ENCODE results near the gene SHB.
A peak's percentile ranks its signal among the peaks of the same experiment; 100 is the strongest.

SHB gene

DNA sequence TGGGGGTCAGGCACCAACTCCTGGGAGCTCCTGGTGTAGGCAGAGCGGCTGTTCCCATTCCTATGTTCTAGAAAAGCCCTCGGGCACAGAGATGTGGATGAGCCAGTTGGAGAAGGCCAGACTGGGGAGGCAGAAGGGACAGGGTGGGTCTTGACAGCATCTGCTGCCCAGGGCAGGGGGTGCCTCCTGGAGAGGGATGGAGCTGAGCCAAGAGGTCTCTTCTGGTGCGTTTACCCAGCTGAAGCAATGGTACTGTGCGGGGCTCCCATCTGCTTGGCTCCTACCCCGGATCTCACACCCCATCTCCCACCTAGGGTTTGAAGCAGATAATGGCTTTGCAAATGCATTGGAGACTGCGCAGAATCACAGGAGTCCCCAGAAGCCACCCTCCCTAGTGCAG is 41.3 kb downstream of the SHB start:
- DNase-seq (no peak), ATAC-seq (no peak)
- Mint-ChIP-seq H3K27me3 (no peaks in the 10 kb centered on the region), H3K9me3 (no peaks in the 10 kb centered on the region), H3K27ac (no peak overlapping the region), H3K4me3 (no peak overlapping the region), H3K4me1 (peaks cover 12% of the 10 kb centered on the region)

DNA sequence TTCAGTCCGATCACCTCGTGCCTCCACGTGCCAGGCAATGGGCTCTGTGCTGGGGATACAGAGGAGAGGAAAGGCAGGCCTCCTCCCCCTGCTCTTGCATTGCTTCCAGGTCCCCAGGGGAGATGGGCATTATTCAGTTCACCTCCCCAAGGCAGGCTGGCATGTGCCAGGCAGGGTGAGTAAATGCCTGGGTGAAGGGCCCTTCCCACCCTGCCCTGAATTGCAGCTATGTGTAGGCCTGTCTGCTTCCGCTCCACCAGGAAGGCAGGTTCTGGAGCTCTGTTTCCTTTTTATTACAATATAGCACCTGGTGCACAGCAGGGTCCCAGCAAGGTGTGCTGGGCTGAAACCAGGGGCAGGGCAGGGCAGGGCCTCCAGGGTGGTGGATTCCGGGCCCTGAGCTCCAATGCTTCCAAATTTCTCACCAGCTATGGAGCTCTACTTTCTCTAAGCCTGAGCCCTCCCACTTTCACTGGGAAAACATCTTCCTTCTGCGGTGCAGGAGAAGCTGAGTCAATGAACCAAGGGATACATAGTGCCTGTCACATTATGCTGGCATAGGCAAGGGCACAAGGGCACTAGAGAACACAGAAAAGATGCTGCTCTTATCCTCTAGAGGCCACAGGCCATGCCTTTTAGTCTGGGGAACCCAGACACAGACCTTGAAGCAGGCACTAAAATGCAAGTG is 42.0 kb downstream of the SHB start:
- Mint-ChIP-seq H3K4me1 (peaks cover 9% of the 10 kb centered on the region), H3K27ac (no peak overlapping the region), H3K27me3 (no peaks in the 10 kb centered on the region), H3K9me3 (no peaks in the 10 kb centered on the region), H3K4me3 (no peak overlapping the region)
- ATAC-seq (no peak), DNase-seq (no peak)

DNA sequence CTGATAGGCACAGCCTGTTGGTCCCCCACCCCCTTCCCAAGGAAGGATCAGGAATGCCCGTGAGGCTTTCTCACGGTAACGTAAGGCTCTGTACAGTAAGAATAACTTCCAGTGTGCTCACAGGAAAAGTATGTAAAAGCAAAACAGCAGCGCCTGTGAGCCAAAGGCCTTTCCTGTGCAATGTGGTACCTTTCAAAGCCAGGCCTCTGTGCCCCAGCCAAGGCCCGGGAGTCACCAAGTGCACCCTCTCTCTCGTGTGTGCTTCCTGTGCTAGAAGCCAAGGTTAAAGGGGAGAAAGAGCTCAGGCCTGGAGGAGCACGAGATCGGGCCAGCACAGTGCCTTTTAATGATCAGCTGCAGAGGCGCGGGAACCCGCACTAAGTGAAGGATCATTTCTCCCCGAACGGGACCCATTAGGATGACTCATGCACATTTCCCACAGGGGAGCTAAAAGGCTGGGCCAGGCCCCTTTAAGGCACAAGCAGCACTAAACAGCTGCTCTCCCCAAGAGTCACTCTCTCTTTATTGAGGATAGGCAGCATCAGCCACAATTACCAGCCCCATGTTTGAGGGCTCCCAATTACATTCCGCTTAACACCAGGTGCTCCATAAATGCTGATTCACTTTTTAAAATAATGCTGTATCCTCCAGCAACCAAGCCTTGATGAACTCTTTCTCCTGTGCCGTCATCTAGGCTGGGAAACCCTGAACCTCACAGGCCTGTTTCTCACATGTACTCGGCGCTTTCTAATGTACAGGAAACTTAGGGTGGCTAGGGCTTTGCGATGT is 42.8 kb downstream of the SHB start:
- Mint-ChIP-seq H3K9me3 (no peaks in the 10 kb centered on the region), H3K27me3 (no peaks in the 10 kb centered on the region), H3K27ac (no peak overlapping the region), H3K4me3 (no peak overlapping the region), H3K4me1 (peaks cover 9% of the 10 kb centered on the region)
- DNase-seq (no peak), ATAC-seq (no peak)

DNA sequence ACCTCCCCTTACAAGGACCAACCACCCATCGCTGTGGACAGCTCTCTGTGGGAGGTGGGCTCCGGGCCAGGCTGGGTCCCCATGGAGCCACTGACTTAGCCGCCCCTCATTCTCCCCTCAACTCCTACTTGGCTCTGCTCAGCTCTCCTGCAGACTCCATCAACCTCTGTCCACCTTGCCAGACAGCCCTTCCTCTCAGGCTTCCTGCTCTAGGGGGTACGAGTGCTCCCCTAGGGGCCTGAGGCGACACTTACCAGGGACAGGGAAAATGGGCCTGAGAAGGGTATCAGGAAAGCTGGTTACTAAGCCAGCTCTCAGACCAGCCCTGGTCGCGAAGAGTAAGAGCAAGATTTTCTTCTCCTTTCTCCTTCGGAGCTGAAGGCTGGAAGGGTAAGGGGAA is 43.9 kb downstream of the SHB start:
- ATAC-seq, result no peak
- H3K4me1 Mint-ChIP-seq, result peaks cover 5% of the 10 kb centered on the region
- H3K4me3 Mint-ChIP-seq, result no peak overlapping the region
- no peaks in the 10 kb centered on the region for H3K27me3 Mint-ChIP-seq
- peak overlapping the region in 1 of 2 donors; percentile 52 for H3K27ac Mint-ChIP-seq
- DNase-seq, result no peak
- H3K9me3 Mint-ChIP-seq, result no peaks in the 10 kb centered on the region

DNA sequence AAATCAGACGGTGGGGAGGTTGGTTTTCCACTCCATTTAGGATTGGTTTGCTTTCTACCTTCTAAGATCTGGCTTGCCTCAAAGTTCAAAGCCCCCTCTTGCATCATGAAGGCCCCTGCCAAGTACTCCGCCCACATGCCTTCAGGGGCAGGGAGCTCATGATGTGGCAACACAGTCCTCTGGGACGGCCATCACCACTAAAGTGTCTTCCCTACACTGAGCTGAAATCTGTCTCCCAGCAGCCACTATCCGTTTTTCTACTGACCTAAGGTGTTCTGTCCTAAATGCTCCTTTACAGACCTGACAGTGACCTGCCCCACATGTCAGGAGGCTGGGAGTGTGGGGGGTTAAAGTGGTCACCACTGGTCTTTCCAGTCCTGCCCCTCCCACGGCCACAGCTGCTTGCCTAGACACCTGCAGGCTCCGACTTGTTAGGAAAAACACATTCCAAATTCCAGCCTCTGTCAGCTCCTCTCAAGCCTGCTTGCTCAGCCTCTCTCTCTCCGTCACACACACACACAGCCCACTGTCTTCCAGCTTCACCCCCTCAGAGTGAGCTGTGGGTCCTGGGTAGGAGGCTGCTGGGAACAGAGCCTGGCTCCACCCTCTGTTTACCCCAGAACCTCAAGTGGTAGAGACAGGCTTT is 44.9 kb downstream of the SHB start:
- Mint-ChIP-seq H3K4me3 (no peak overlapping the region), H3K4me1 (no peaks in the 10 kb centered on the region), H3K27me3 (no peaks in the 10 kb centered on the region), H3K27ac (peak overlapping the region; percentile 27 to 43), H3K9me3 (no peaks in the 10 kb centered on the region)
- DNase-seq (no peak), ATAC-seq (no peak)

DNA sequence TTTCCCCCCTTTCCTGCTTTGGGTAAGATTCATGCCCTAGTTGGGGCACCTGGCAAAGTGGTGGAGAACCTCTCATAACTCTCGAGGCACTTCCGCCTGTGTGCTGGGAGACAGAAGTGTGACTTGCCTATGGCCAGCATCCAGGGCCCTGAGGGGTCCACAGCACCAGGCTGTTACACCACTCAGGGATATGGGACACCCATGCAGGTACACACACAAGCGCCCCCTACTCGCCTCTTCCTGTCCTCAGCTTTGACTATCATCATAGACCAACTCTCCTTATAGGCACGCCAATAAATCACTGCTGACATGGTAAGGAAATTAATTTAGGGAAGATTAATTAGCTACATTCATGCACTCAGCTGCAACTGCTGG is 45.4 kb downstream of the SHB start:
- no peak for DNase-seq
- Mint-ChIP-seq H3K4me1 (no peaks in the 10 kb centered on the region), H3K9me3 (no peaks in the 10 kb centered on the region), H3K27ac (peak overlapping the region in 1 of 2 donors; percentile 38), H3K27me3 (no peaks in the 10 kb centered on the region), H3K4me3 (no peak overlapping the region)
- no peak for ATAC-seq

DNA sequence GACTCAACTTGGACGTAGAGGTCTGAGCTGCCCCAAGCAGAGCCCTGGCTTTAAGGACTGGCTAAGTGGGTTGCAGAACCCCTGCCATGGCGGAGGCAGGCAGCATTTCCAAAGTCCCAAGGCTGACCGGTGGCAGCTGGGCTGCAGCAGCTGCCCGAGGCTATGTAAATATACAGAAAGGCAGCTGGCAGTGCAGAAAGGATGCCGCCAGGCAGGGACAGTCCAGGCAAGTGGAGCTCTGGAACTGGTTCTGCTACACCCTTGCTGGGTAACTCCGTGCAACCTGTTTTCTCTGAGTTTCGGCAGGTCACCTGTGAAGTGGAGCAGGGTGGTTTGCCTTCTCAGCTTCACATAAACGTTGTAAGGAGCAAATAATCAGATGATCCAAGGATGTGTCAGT is 46.0 kb downstream of the SHB start:
- H3K27ac Mint-ChIP-seq, result no peak overlapping the region
- ATAC-seq, result no peak
- H3K4me1 Mint-ChIP-seq, result no peaks in the 10 kb centered on the region
- H3K4me3 Mint-ChIP-seq, result no peak overlapping the region
- no peak for DNase-seq
- H3K9me3 Mint-ChIP-seq, result no peaks in the 10 kb centered on the region
- no peaks in the 10 kb centered on the region for H3K27me3 Mint-ChIP-seq

DNA sequence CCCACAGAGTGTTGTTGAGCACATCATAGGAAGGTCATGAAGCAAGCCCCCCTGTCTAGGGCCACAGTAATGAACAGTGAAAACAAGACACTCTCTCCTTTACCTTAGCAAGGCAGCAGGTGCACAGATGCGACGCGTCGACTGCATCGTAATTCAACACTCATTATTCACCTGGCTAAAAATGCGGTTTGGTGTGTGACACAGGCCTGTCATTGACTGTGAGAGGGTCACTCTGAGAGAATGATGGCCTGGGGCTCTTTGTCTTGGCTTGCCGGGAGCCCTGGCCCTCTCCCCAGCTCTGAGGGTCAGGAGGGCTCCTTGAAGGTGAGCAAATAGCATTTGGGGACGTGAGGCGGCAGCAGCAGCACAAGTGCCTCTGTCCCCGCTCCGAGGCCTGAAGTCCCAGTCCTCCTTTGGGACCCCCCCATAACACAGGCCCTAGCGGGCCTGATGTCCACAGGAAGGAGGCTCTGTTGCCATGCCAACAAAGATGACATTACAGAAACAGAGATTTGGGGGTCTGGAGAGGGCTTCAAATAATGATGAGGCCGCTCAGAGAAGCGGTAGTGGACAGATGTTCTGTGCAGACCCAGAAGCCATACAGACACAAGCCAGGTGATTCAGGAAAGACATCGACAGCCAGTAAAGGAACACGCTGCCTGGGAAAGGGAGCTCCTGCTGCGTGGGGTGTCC is 46.7 kb downstream of the SHB start:
- Mint-ChIP-seq H3K9me3 (no peaks in the 10 kb centered on the region), H3K4me3 (no peak overlapping the region), H3K4me1 (no peaks in the 10 kb centered on the region), H3K27ac (no peak overlapping the region), H3K27me3 (no peaks in the 10 kb centered on the region)
- no peak for ATAC-seq
- DNase-seq, result no peak

DNA sequence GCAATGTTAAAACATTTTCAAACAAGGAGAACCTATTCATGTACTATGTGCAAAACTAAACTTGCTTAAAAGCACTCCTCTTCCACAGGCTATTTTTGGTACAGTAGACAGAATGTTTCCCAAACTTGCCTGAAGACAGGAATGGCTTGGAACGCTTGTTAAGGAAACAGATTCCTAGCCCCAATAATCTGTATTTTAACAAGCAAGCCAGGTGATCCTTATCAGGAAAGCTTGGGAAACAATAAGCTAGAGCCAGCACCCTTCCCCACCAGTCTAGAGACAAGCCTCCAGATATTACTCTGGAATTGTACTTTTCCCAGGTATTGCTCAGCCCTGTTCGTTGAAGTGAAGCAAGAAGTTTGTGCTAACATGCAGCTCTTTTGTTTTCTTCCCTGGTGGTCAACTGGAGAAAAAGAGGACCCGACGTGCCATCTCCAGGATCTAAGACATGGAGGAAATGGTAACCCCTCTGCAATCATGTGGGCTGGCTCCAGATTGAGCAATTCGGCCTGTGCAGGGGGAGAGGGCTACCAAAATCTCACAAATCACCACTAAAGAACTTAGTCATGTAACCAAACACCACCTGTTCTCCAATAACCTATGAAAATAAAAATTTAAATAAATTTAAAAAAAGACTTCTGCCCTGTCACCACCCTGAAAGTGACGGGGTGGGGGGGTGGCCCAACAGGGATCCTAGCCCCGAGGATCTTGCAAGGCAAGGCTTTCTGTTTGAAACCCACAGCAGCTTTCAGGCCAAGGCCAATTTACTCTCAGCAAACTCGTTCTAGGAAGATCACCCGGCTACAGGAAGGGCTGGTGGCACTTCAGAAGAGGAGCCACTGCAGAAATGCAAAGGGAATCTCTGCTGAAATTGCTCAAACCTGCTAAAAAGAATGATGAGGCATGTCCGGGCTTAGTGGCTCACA is 48.6 kb downstream of the SHB start:
- Mint-ChIP-seq H3K27me3 (no peaks in the 10 kb centered on the region), H3K4me3 (no peak overlapping the region), H3K4me1 (no peaks in the 10 kb centered on the region), H3K9me3 (no peaks in the 10 kb centered on the region), H3K27ac (no peak overlapping the region)
- DNase-seq (no peak), ATAC-seq (no peak)

DNA sequence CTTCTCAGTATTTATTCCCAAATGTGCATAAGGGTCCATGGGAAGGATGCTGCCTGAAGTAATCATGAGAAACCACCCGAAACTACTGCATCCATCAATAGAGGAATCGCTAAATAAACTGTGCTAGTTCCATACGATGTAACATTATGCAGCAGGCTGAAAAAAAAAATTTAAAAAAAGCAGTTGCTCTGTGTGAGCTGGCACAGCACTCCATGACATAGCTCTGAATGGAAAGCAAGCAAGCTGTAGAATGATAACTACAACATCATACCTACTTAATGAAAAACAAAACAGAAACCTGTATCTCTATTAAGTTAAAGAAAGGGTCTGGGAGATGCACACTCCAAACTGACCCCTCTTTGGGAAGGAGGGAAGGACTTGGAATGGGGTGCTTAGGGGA is 49.3 kb downstream of the SHB start:
- H3K9me3 Mint-ChIP-seq, result no peaks in the 10 kb centered on the region
- ATAC-seq (no peak), DNase-seq (no peak)
- no peak overlapping the region for H3K27ac Mint-ChIP-seq
- no peaks in the 10 kb centered on the region for H3K27me3 Mint-ChIP-seq
- H3K4me1 Mint-ChIP-seq, result no peaks in the 10 kb centered on the region
- no peak overlapping the region for H3K4me3 Mint-ChIP-seq

DNA sequence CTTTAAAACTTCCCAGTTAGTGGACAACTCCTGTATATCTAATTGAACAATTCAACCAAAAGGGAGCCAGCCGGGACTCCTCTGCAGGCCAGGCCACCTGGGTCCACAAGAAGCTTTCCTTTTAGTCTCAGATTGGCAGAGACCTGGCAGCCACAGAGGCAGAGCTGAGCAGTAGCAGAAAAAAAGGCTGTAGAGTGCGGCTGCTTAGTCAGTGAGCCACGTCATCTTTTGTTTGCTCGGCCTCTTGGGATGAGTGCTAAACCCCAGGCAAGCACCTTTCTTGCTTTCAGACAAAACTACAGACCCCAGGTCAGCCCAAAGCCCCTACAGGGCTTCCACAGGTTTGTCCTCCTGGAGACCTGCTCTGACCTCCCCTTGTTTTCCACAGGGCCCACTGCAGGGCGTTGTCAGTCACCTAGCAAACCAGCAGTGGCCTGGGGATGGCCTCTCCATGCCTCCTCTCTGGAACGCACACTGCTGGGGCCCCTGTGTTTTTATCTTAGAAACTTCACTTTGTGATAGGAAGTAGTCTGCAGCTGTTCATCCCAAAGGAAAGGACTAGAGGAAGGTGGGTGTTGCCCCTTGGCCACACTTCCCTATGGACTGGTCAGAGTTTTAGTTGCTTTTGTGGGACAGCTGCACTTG is 49.9 kb downstream of the SHB start:
- no peaks in the 10 kb centered on the region for H3K4me1 Mint-ChIP-seq
- no peaks in the 10 kb centered on the region for H3K27me3 Mint-ChIP-seq
- H3K9me3 Mint-ChIP-seq, result no peaks in the 10 kb centered on the region
- no peak for DNase-seq
- no peak overlapping the region for H3K4me3 Mint-ChIP-seq
- H3K27ac Mint-ChIP-seq, result no peak overlapping the region
- no peak for ATAC-seq

DNA sequence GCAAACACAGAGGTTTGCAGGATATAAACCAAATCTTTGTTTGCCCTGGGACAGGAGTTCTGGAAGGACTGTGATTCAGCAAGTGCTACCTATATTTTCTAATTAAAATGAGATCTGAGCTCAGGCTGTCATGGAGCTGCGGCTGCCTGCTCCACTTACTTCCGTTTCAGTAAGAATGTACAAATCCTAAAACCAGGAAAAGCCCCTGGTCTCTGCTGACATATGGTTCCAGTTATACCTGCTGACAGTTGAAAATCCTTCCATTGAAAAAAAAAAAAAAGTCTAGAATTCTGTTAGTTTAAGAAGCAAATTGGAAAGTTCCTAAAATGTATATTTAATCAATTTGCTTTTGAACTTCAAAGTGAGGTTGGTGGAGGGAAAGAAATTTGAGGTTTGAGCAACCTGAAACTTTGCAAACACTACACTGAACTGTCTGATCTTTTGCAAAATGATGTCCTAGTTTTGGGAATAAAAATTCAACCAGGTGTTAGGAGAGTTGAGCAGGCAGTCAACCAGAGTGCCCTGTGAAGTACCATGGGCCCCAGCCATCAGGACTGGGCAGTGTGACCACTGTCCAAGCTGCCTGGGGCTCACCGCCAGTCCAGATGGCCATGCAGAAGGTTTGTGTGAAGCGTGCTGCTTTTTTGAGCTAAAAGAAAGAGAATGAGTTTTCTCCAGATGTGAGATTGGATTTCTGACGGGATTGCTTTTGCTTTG is 50.6 kb downstream of the SHB start:
- H3K27ac Mint-ChIP-seq, result no peak overlapping the region
- H3K4me1 Mint-ChIP-seq, result no peaks in the 10 kb centered on the region
- H3K27me3 Mint-ChIP-seq, result no peaks in the 10 kb centered on the region
- no peaks in the 10 kb centered on the region for H3K9me3 Mint-ChIP-seq
- no peak for DNase-seq
- H3K4me3 Mint-ChIP-seq, result no peak overlapping the region
- no peak for ATAC-seq

DNA sequence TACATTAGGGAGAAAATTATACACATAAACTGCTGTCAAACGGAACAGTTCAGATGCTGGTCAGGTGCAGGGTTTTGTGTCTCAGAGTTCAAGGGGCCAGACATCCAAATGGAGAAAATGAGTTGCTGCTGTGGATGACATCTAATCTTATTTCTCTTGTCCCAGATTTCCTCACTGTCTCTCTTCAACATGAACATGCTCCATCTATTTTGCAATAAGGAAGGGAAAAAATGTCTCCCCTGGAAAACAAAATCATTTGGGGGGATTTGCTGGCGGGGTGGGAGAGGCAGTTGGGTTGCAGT is 51.2 kb downstream of the SHB start:
- DNase-seq (no peak), ATAC-seq (no peak)
- H3K4me1 Mint-ChIP-seq, result no peaks in the 10 kb centered on the region
- no peak overlapping the region for H3K27ac Mint-ChIP-seq
- no peaks in the 10 kb centered on the region for H3K27me3 Mint-ChIP-seq
- H3K4me3 Mint-ChIP-seq, result no peak overlapping the region
- no peaks in the 10 kb centered on the region for H3K9me3 Mint-ChIP-seq

DNA sequence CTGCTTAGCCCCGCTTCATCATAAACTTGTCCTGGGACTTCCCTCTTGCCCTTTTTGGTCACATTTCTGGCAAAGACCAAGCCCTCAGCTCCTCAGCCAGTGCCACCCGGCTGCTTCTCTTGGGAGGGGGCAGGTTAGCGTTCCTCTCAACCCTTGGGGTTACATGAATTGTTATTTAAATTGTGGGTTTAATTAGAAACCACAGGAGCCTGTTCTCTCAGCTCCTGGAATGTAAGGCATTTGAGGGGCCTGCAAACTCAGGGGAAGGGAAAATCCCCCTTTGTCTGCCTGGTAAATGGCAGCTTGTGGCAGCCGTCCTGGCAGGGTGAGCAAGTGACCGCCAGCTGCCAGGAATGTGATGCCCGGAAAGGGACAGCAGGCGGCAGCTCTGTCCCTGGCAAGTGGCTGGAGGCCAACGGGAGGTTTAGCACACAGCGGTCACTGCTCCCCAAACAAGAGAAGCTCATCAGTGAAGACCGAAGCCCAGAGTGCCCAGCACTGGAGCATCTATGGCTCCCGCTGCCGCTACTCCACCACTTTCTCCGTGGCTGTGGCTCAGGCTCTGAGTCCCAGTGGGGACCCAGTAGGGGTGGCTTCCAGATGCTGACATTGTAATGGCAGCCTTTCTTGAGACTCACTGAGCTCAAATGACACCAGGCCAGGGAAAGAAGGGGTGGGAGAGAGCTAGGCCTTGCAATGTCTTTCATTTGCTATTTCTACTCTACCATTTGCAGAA is 51.7 kb downstream of the SHB start:
- DNase-seq, result no peak
- no peak for ATAC-seq
- Mint-ChIP-seq H3K4me1 (no peaks in the 10 kb centered on the region), H3K9me3 (no peaks in the 10 kb centered on the region), H3K4me3 (no peak overlapping the region), H3K27me3 (no peaks in the 10 kb centered on the region), H3K27ac (no peak overlapping the region)
